Measurements from ENCODE around the gene XXYLT1.

XXYLT1 gene

GRCh38 chr3:195241592-195242355 is 29.2 kb downstream of the XXYLT1 start:
- H3K27ac ChIP-seq (ENCODE audit: poor library complexity, severe bottlenecking), result no peak overlapping the region
- H3K9me3 ChIP-seq (ENCODE audit: severe bottlenecking), result no peaks in the 10 kb centered on the region
- H3K36me3 ChIP-seq (ENCODE audit: low read depth), result no peaks in the 10 kb centered on the region
- no peak overlapping the region for H3K4me3 ChIP-seq (ENCODE audit: severe bottlenecking)
- peaks cover 7% of the 10 kb centered on the region for H3K4me1 ChIP-seq (ENCODE audit: insufficient read depth, poor library complexity, severe bottlenecking)
- H3K27me3 ChIP-seq (ENCODE audit: insufficient read depth, poor library complexity, severe bottlenecking), result no peaks in the 10 kb centered on the region
- no peak for DNase-seq (ENCODE audit: low spot score)
- no peak for ATAC-seq (ENCODE audit: low read depth)
- TF ChIP-seq CTCF (IDR thresholded peaks at IDR 0.05; ENCODE audit: poor library complexity, severe bottlenecking), result no peak

GRCh38 chr3:195240939-195241338 is 30.0 kb downstream of the XXYLT1 start:
- Histone ChIP-seq H3K9me3 (ENCODE audit: severe bottlenecking) (no peaks in the 10 kb centered on the region), H3K4me3 (ENCODE audit: severe bottlenecking) (no peak overlapping the region), H3K4me1 (ENCODE audit: insufficient read depth, poor library complexity, severe bottlenecking) (peaks cover 7% of the 10 kb centered on the region), H3K27me3 (ENCODE audit: insufficient read depth, poor library complexity, severe bottlenecking) (no peaks in the 10 kb centered on the region), H3K27ac (ENCODE audit: poor library complexity, severe bottlenecking) (no peak overlapping the region), H3K36me3 (ENCODE audit: low read depth) (no peaks in the 10 kb centered on the region)
- TF ChIP-seq CTCF (IDR thresholded peaks at IDR 0.05; ENCODE audit: poor library complexity, severe bottlenecking), result no peak
- ATAC-seq (ENCODE audit: low read depth) (no peak), DNase-seq (ENCODE audit: low spot score) (no peak)

- Histone ChIP-seq H3K4me1 (ENCODE audit: insufficient read depth, poor library complexity, severe bottlenecking) (peaks cover 7% of the 10 kb centered on the region), H3K36me3 (ENCODE audit: low read depth) (no peaks in the 10 kb centered on the region), H3K9me3 (ENCODE audit: severe bottlenecking) (no peaks in the 10 kb centered on the region), H3K4me3 (ENCODE audit: severe bottlenecking) (no peak overlapping the region), H3K27ac (ENCODE audit: poor library complexity, severe bottlenecking) (no peak overlapping the region), H3K27me3 (ENCODE audit: insufficient read depth, poor library complexity, severe bottlenecking) (no peaks in the 10 kb centered on the region)
- no peak for ATAC-seq (ENCODE audit: low read depth)
- TF ChIP-seq CTCF (IDR thresholded peaks at IDR 0.05; ENCODE audit: poor library complexity, severe bottlenecking), result no peak
- no peak for DNase-seq (ENCODE audit: low spot score)
Measured at GRCh38 chr3:195240171-195240701, 30.7 kb downstream of the XXYLT1 start.

- DNase-seq (ENCODE audit: low spot score) (no peak), ATAC-seq (ENCODE audit: low read depth) (no peak)
- no peak overlapping the region for H3K27ac ChIP-seq (ENCODE audit: poor library complexity, severe bottlenecking)
- H3K9me3 ChIP-seq (ENCODE audit: severe bottlenecking), result no peaks in the 10 kb centered on the region
- no peaks in the 10 kb centered on the region for H3K36me3 ChIP-seq (ENCODE audit: low read depth)
- no peak for TF ChIP-seq CTCF (IDR thresholded peaks at IDR 0.05; ENCODE audit: poor library complexity, severe bottlenecking)
- peaks cover 7% of the 10 kb centered on the region for H3K4me1 ChIP-seq (ENCODE audit: insufficient read depth, poor library complexity, severe bottlenecking)
- no peaks in the 10 kb centered on the region for H3K27me3 ChIP-seq (ENCODE audit: insufficient read depth, poor library complexity, severe bottlenecking)
- H3K4me3 ChIP-seq (ENCODE audit: severe bottlenecking), result no peak overlapping the region
Measured at GRCh38 chr3:195239121-195239520, 31.8 kb downstream of the XXYLT1 start.

GRCh38 chr3:195238586-195239118 is 32.3 kb downstream of the XXYLT1 start:
- H3K4me1 ChIP-seq (ENCODE audit: insufficient read depth, poor library complexity, severe bottlenecking), result peaks cover 7% of the 10 kb centered on the region
- no peak overlapping the region for H3K27ac ChIP-seq (ENCODE audit: poor library complexity, severe bottlenecking)
- no peaks in the 10 kb centered on the region for H3K27me3 ChIP-seq (ENCODE audit: insufficient read depth, poor library complexity, severe bottlenecking)

More at GRCh38 chr3:195238586-195239118, 32.3 kb downstream of the XXYLT1 start:
- no peak for TF ChIP-seq CTCF (IDR thresholded peaks at IDR 0.05; ENCODE audit: poor library complexity, severe bottlenecking)
- DNase-seq (ENCODE audit: low spot score) (no peak), ATAC-seq (ENCODE audit: low read depth) (no peak)
- no peaks in the 10 kb centered on the region for H3K9me3 ChIP-seq (ENCODE audit: severe bottlenecking)
- no peak overlapping the region for H3K4me3 ChIP-seq (ENCODE audit: severe bottlenecking)
- no peaks in the 10 kb centered on the region for H3K36me3 ChIP-seq (ENCODE audit: low read depth)

Data from RWPE2 (cell line).